ENCODE measurements around the gene TREM2. TPM values are rescaled to one million over a fixed set of nuclear protein-coding genes. Genes with fewer than 3 reads are reported as not detected.

The TREM2 gene
- total RNA-seq, 3 donors from 2014 or later, result not detected

GRCh38 chr6:41171908-41172307, 9.0 kb upstream of the TREM2 start:
- H3K27me3 Mint-ChIP-seq (ENCODE audit: low read depth), result peaks cover 4% of the 10 kb centered on the region
- DNase-seq (no peak), ATAC-seq (no peak)
- H3K4me1 Mint-ChIP-seq (ENCODE audit: low read depth), result no peaks in the 10 kb centered on the region
- H3K9me3 Mint-ChIP-seq, result no peaks in the 10 kb centered on the region
- H3K36me3 Mint-ChIP-seq (ENCODE audit: insufficient read depth), result no peaks in the 10 kb centered on the region
- H3K4me3 Mint-ChIP-seq, result no peak overlapping the region

DNA sequence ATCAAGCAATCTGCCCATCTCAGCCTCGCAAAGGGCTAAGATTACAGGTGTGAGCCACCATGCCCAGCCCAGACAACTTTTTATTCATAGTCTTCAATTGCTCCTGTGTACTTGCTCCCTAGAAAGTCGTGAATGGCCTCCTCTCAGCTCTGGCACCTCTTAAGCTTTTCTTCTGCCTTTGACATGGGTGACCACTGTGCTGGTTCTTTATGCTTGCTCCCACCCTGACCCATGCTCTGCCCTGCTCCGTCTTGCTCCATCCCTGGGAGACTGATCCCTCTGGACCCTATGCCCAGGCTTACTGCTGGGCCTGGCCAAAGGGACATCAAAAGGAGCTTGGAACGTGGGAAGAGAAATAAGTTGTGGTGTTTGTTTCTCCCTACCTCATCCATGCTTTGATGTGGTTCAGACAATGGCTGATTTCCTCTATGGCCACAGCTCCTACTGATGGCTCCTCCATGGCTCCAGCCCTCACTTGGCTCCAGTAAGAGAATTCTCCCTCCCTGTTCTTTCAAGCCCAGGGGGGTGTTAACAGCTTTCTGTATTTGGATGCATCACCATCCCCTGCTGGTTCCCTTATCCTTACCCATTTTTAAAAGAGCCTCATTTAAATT, 7.7 kb upstream of the TREM2 start:
- ATAC-seq, result no peak
- no peak for DNase-seq

DNA sequence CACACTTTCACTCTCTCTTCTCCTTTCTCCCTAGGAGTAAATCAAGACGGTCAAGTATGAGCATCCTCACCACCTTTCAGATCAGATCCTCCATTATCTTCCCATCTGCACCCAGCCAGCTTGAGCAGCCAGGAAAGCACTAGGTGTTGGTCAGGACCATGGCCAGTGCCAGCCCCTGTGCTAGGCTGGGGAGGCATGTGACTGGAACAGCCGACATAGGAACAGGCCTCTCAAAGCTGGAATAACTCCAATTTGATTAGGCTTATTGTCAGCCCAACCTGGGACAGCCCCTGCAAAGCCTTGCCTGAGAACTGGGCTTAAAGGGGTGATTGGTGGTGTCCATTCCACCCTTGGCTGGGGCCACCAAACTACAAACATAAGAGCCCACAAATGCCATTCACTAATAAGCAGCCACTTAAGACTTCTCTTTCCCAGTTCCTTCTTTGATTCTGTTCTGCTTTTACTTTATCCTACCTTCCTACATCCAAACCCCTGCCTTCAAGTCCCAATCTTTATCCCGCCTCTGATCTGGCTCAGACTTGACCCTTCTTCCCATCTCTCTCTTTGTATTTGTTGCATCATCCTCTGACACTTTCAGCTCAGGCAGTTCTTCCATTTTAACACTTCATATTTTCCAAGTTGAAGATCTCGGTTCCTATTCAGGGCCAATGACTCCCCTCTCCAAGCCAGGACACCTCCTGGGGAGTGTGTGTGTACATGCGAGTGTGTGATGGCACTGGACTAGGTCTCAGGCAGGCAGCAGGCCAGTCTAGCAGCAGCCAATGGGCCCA, 4.5 kb upstream of the TREM2 start:
- H3K4me1 Mint-ChIP-seq (ENCODE audit: low read depth), result no peaks in the 10 kb centered on the region
- H3K9me3 Mint-ChIP-seq, result no peaks in the 10 kb centered on the region
- no peak for ATAC-seq
- no peaks in the 10 kb centered on the region for H3K27me3 Mint-ChIP-seq (ENCODE audit: low read depth)
- DNase-seq, result no peak
- no peaks in the 10 kb centered on the region for H3K36me3 Mint-ChIP-seq (ENCODE audit: insufficient read depth)
- no peak overlapping the region for H3K4me3 Mint-ChIP-seq

More for the DNA sequence above, 7.7 kb upstream of the TREM2 start:
- Mint-ChIP-seq H3K36me3 (ENCODE audit: insufficient read depth) (no peaks in the 10 kb centered on the region), H3K4me1 (ENCODE audit: low read depth) (no peaks in the 10 kb centered on the region), H3K4me3 (no peak overlapping the region), H3K9me3 (no peaks in the 10 kb centered on the region), H3K27me3 (ENCODE audit: low read depth) (no peaks in the 10 kb centered on the region)

DNA sequence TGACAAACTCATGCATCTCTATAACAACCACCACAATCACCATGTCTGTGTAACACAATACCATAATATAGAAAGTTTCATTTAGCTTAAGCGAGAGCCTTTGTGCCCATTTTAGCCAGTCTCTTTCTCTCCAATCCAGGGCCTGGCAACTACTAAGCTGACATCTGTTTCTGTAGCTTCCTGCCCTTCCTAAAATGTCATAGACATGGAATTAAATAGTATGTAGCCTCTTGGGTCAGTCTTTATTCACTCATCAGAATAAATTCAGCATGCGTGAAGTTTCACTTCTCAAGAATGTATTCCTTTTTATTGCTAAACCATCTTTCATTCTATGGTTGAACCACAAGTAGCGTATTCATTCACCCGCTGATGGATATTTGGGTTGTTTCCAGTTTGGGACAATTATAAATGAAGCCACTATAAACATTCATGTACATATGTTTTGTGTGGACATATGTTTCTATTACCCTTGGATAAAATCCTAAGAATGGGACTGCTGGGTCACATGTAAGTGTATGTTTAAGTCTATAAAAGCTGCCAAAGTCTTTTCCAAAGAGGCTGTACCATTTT, 1.7 kb upstream of the TREM2 start:
- Mint-ChIP-seq H3K27me3 (ENCODE audit: low read depth) (no peaks in the 10 kb centered on the region), H3K4me1 (ENCODE audit: low read depth) (no peaks in the 10 kb centered on the region), H3K36me3 (ENCODE audit: insufficient read depth) (no peaks in the 10 kb centered on the region), H3K4me3 (no peak overlapping the region), H3K9me3 (no peaks in the 10 kb centered on the region)
- ATAC-seq (no peak), DNase-seq (no peak)

- Mint-ChIP-seq H3K36me3 (ENCODE audit: insufficient read depth) (no peaks in the 10 kb centered on the region), H3K4me1 (ENCODE audit: low read depth) (no peaks in the 10 kb centered on the region), H3K9me3 (no peaks in the 10 kb centered on the region), H3K4me3 (no peak overlapping the region), H3K27me3 (ENCODE audit: low read depth) (no peaks in the 10 kb centered on the region)
- ATAC-seq (no peak), DNase-seq (no peak)
Observed at GRCh38 chr6:41163419-41163717, 452 bp upstream of the TREM2 start.

DNA sequence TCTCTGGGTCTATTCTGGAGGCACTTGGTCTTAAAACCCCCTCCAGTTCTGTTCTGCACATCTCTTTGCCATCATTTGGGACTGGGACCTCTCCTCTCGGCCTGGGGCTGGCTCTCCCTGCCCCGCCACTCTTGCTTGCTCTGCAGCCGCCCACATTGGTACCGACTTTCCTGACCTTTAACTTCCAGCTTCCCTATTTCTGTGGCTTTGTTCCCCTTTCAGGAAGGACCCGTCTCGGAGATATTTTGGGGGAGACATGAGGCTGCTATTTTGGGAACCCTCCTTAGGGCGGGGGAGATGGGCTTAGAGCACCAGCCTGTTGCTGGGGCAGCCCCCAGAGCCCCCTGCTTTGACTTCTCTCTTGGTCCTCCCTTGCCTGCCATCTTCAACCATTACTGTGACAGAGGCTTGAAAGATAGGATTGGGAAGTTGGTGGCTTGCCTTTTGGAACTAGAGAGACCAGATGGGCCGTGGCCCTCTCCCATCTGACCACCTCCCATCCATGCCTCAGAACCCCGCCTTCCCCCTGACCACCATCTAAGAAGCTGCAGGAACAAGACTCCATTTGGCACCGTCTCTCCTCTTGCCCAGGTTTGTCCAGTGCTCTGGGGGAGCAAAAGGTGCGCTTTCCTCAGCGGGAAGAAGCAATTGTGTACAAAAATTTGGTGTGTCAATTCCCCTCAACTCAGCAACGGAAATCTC, 914 bp downstream of the TREM2 start:
- Mint-ChIP-seq H3K9me3 (no peaks in the 10 kb centered on the region), H3K27me3 (ENCODE audit: low read depth) (no peaks in the 10 kb centered on the region), H3K4me3 (no peak overlapping the region), H3K36me3 (ENCODE audit: insufficient read depth) (no peaks in the 10 kb centered on the region), H3K4me1 (ENCODE audit: low read depth) (no peaks in the 10 kb centered on the region)
- DNase-seq, result no peak
- no peak for ATAC-seq

- Mint-ChIP-seq H3K9me3 (no peaks in the 10 kb centered on the region), H3K4me1 (ENCODE audit: low read depth) (no peaks in the 10 kb centered on the region), H3K36me3 (ENCODE audit: insufficient read depth) (no peaks in the 10 kb centered on the region), H3K4me3 (no peak overlapping the region), H3K27me3 (ENCODE audit: low read depth) (no peaks in the 10 kb centered on the region)
- no peak for ATAC-seq
- no peak for DNase-seq
Observed at GRCh38 chr6:41161380-41161779, 1.5 kb downstream of the TREM2 start.

GRCh38 chr6:41160933-41161332, 2.0 kb downstream of the TREM2 start:
- DNase-seq, result no peak
- Mint-ChIP-seq H3K27me3 (ENCODE audit: low read depth) (no peaks in the 10 kb centered on the region), H3K9me3 (no peaks in the 10 kb centered on the region), H3K4me3 (no peak overlapping the region), H3K4me1 (ENCODE audit: low read depth) (no peaks in the 10 kb centered on the region), H3K36me3 (ENCODE audit: insufficient read depth) (no peaks in the 10 kb centered on the region)
- ATAC-seq, result no peak

- ATAC-seq (no peak), DNase-seq (no peak)
- no peaks in the 10 kb centered on the region for H3K4me1 Mint-ChIP-seq (ENCODE audit: low read depth)
- no peaks in the 10 kb centered on the region for H3K36me3 Mint-ChIP-seq (ENCODE audit: insufficient read depth)
- no peaks in the 10 kb centered on the region for H3K9me3 Mint-ChIP-seq
- H3K4me3 Mint-ChIP-seq, result no peak overlapping the region
- no peaks in the 10 kb centered on the region for H3K27me3 Mint-ChIP-seq (ENCODE audit: low read depth)
Observed at GRCh38 chr6:41159415-41160082, 3.4 kb downstream of the TREM2 start.

- no peaks in the 10 kb centered on the region for H3K4me1 Mint-ChIP-seq (ENCODE audit: low read depth)
- no peaks in the 10 kb centered on the region for H3K36me3 Mint-ChIP-seq (ENCODE audit: insufficient read depth)
- no peak for DNase-seq
- H3K9me3 Mint-ChIP-seq, result no peaks in the 10 kb centered on the region
- H3K27me3 Mint-ChIP-seq (ENCODE audit: low read depth), result no peaks in the 10 kb centered on the region
- no peak overlapping the region for H3K4me3 Mint-ChIP-seq
- no peak for ATAC-seq
Observed at GRCh38 chr6:41157323-41157722, 5.6 kb downstream of the TREM2 start.

GRCh38 chr6:41156771-41157170, 6.1 kb downstream of the TREM2 start:
- H3K4me1 Mint-ChIP-seq (ENCODE audit: low read depth), result no peaks in the 10 kb centered on the region
- no peak overlapping the region for H3K4me3 Mint-ChIP-seq
- ATAC-seq (no peak), DNase-seq (no peak)
- no peaks in the 10 kb centered on the region for H3K36me3 Mint-ChIP-seq (ENCODE audit: insufficient read depth)
- no peaks in the 10 kb centered on the region for H3K9me3 Mint-ChIP-seq
- no peaks in the 10 kb centered on the region for H3K27me3 Mint-ChIP-seq (ENCODE audit: low read depth)

DNA sequence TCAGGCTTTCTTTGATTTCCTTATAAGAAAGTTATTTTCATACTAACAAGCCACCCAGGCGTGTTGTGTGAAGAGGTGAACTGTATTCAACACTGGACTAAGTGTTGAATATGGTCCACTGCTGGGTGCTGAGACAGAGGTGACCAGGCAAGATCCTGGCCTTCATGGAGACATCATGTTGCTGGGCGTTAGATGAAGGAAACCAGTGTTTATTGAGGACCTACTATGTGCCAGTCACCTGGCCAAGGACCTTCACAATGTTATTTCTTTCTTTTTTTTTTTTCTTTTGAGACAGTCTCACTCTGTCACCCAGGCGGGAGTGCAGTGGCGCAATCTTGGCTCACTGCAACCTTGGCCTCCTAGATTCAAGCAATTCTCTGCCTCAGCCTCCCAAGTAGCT, 6.9 kb downstream of the TREM2 start:
- Mint-ChIP-seq H3K4me1 (ENCODE audit: low read depth) (no peaks in the 10 kb centered on the region), H3K36me3 (ENCODE audit: insufficient read depth) (peaks cover 3% of the 10 kb centered on the region), H3K27me3 (ENCODE audit: low read depth) (no peaks in the 10 kb centered on the region), H3K4me3 (no peak overlapping the region), H3K9me3 (no peaks in the 10 kb centered on the region)
- ATAC-seq, result no peak
- no peak for DNase-seq

GRCh38 chr6:41155132-41155805, 7.6 kb downstream of the TREM2 start:
- Mint-ChIP-seq H3K4me3 (no peak overlapping the region), H3K27me3 (ENCODE audit: low read depth) (no peaks in the 10 kb centered on the region), H3K36me3 (ENCODE audit: insufficient read depth) (peaks cover 4% of the 10 kb centered on the region), H3K4me1 (ENCODE audit: low read depth) (no peaks in the 10 kb centered on the region), H3K9me3 (no peaks in the 10 kb centered on the region)
- no peak for ATAC-seq
- DNase-seq, result no peak
